AML-193 (cell line): Measurements from ENCODE around the gene GLCE.
"Not testable (repeated sequence)": the region's sequence is repeated elsewhere in the genome, so short reads cannot be mapped to it uniquely, and the experiment has no call there.

ENCODE experiments used
- DNase-seq, 2 experiments: peaks; one replicate each; lab custom pipeline; 2025; lab: John Stamatoyannopoulos, UW

Gene GLCE

GRCh38 chr15:69275074-69275670 lies 114.7 kb downstream of the GLCE start:
- DNase-seq: no peak

GRCh38 chr15:69275933-69276560 lies 115.6 kb downstream of the GLCE start:
- no peak for DNase-seq

GRCh38 chr15:69277316-69277715 lies 116.9 kb downstream of the GLCE start:
- DNase-seq: no peak

- DNase-seq: no peak
Observed at GRCh38 chr15:69279636-69280035, 119.2 kb downstream of the GLCE start.

- DNase-seq: no peak
Observed at GRCh38 chr15:69280783-69281182, 120.3 kb downstream of the GLCE start.

- DNase-seq: no peak
Observed at GRCh38 chr15:69282104-69282743, 121.8 kb downstream of the GLCE start.

- DNase-seq: no peak
Observed at GRCh38 chr15:69285834-69286233, 125.4 kb downstream of the GLCE start.

GRCh38 chr15:69288011-69288410 lies 127.6 kb downstream of the GLCE start:
- DNase-seq: no peak

GRCh38 chr15:69288531-69289341 lies 128.3 kb downstream of the GLCE start:
- no peak for DNase-seq

GRCh38 chr15:69289342-69290146 lies 129.1 kb downstream of the GLCE start:
- DNase-seq: no peak

GRCh38 chr15:69290346-69291164 lies 130.1 kb downstream of the GLCE start:
- DNase-seq: no peak

GRCh38 chr15:69291651-69292050 lies 131.2 kb downstream of the GLCE start:
- DNase-seq: not testable (repeated sequence)

- no peak for DNase-seq
Observed at GRCh38 chr15:69292826-69293420, 132.5 kb downstream of the GLCE start.

- no peak for DNase-seq
Observed at GRCh38 chr15:69293741-69294615, 133.5 kb downstream of the GLCE start.

GRCh38 chr15:69296606-69297005 lies 136.2 kb downstream of the GLCE start:
- no peak for DNase-seq

- DNase-seq: no peak
Observed at GRCh38 chr15:69297642-69298353, 137.4 kb downstream of the GLCE start.

- DNase-seq: no peak
Observed at GRCh38 chr15:69298354-69298696, 137.9 kb downstream of the GLCE start.

- DNase-seq: no peak
Observed at GRCh38 chr15:69298697-69299441, 138.4 kb downstream of the GLCE start, which contains the start of gene PAQR5. Gene PAQR5, plus strand, starts transcription at chr15:69298912. Its CDS starts 61,169 bp downstream, at chr15:69360081.
